Stimulated activated CD8-positive, alpha-beta memory T cell treated with anti-CD3 and anti-CD28 coated beads, Interleukin-7, amount 100 ng/mL, for 24 hours (primary cell): ENCODE measurements around the gene LMO1.
A peak's percentile ranks its signal among the peaks of the same experiment; 100 is the strongest.

Experiments
- DNase-seq: peaks from one replicate; pipeline ENCODE4 v3.0.0-alpha.2; 2020; ENCODE audit warnings: low read depth

Gene LMO1

GRCh38 chr11:8225589-8226036 lies 38.1 kb downstream of the LMO1 start:
- peak; percentile 58 for DNase-seq

- no peak for DNase-seq
Measured at GRCh38 chr11:8224711-8225110, 39.0 kb downstream of the LMO1 start.

GRCh38 chr11:8224161-8224591 lies 39.5 kb downstream of the LMO1 start:
- DNase-seq: no peak

- no peak for DNase-seq
Measured at GRCh38 chr11:8223513-8223900, 40.2 kb downstream of the LMO1 start.

- DNase-seq: no peak
Measured at GRCh38 chr11:8222820-8223512, 40.7 kb downstream of the LMO1 start.

- no peak for DNase-seq
Measured at GRCh38 chr11:8221917-8222495, 41.7 kb downstream of the LMO1 start.

- no peak for DNase-seq
Measured at GRCh38 chr11:8221046-8221723, 42.5 kb downstream of the LMO1 start.

- no peak for DNase-seq
Measured at GRCh38 chr11:8220261-8221045, 43.2 kb downstream of the LMO1 start.

GRCh38 chr11:8219257-8220021 lies 44.2 kb downstream of the LMO1 start:
- no peak for DNase-seq

GRCh38 chr11:8218840-8219239 lies 44.8 kb downstream of the LMO1 start:
- no peak for DNase-seq

GRCh38 chr11:8218409-8218808 lies 45.3 kb downstream of the LMO1 start:
- no peak for DNase-seq

GRCh38 chr11:8217926-8218325 lies 45.8 kb downstream of the LMO1 start:
- no peak for DNase-seq

- DNase-seq: no peak
Measured at GRCh38 chr11:8217136-8217535, 46.5 kb downstream of the LMO1 start.

GRCh38 chr11:8213376-8213775 lies 50.3 kb downstream of the LMO1 start:
- DNase-seq: no peak

GRCh38 chr11:8209208-8209807 lies 54.4 kb downstream of the LMO1 start:
- no peak for DNase-seq

- no peak for DNase-seq
Measured at GRCh38 chr11:8207080-8208000, 56.3 kb downstream of the LMO1 start.

GRCh38 chr11:8206251-8207079 lies 57.2 kb downstream of the LMO1 start:
- no peak for DNase-seq

- DNase-seq: no peak
Measured at GRCh38 chr11:8205566-8205965, 58.1 kb downstream of the LMO1 start.

- no peak for DNase-seq
Measured at GRCh38 chr11:8204596-8204995, 59.1 kb downstream of the LMO1 start.
